NK-92 treated with Interleukin-12 subunit alpha and Interleukin-12 subunit beta, amount 100 ng/mL, for 24 hours (cell line): ENCODE results near the gene BDH1.

Experiments used
- DNase-seq: peaks from one replicate; lab custom pipeline; 2025; lab: John Stamatoyannopoulos, UW

The BDH1 gene

GRCh38 chr3:197547306-197548011, 8.3 kb downstream of the BDH1 start:
- DNase-seq, result no peak

- DNase-seq, result no peak
Observed at GRCh38 chr3:197546307-197547085, 9.3 kb downstream of the BDH1 start.

GRCh38 chr3:197545571-197545970, 10.2 kb downstream of the BDH1 start:
- DNase-seq, result no peak

- no peak for DNase-seq
Observed at GRCh38 chr3:197545101-197545500, 10.7 kb downstream of the BDH1 start.

- DNase-seq, result no peak
Observed at GRCh38 chr3:197542741-197543454, 12.9 kb downstream of the BDH1 start.

- DNase-seq, result no peak
Observed at GRCh38 chr3:197541756-197542539, 13.8 kb downstream of the BDH1 start.

- DNase-seq, result no peak
Observed at GRCh38 chr3:197540961-197541377, 14.8 kb downstream of the BDH1 start.

- no peak for DNase-seq
Observed at GRCh38 chr3:197539651-197540051, 16.1 kb downstream of the BDH1 start.

- no peak for DNase-seq
Observed at GRCh38 chr3:197533927-197534725, 21.6 kb downstream of the BDH1 start.

GRCh38 chr3:197533396-197533795, 22.4 kb downstream of the BDH1 start:
- DNase-seq, result no peak

- DNase-seq, result no peak
Observed at GRCh38 chr3:197532388-197532787, 23.4 kb downstream of the BDH1 start.

GRCh38 chr3:197528190-197528589, 27.6 kb downstream of the BDH1 start:
- no peak for DNase-seq

GRCh38 chr3:197527569-197527968, 28.2 kb downstream of the BDH1 start:
- no peak for DNase-seq

GRCh38 chr3:197525706-197526105, 30.1 kb downstream of the BDH1 start:
- DNase-seq, result no peak

- no peak for DNase-seq
Observed at GRCh38 chr3:197524128-197524527, 31.6 kb downstream of the BDH1 start.

GRCh38 chr3:197523526-197523925, 32.2 kb downstream of the BDH1 start:
- DNase-seq, result no peak

- no peak for DNase-seq
Observed at GRCh38 chr3:197522881-197523441, 32.8 kb downstream of the BDH1 start.

- no peak for DNase-seq
Observed at GRCh38 chr3:197522183-197522715, 33.5 kb downstream of the BDH1 start.

- DNase-seq, result no peak
Observed at GRCh38 chr3:197521277-197522182, 34.2 kb downstream of the BDH1 start.
